NK-92 treated with Interleukin-12 subunit alpha and Interleukin-12 subunit beta, amount 100 ng/mL, for 24 hours (cell line): Measurements from ENCODE around the gene SYNM.

Source experiments
- DNase-seq: peaks from one replicate; lab custom pipeline; 2025; lab: John Stamatoyannopoulos, UW

SYNM gene

GRCh38 chr15:99168601-99169580 is 64.0 kb downstream of the SYNM start:
- no peak for DNase-seq

GRCh38 chr15:99169769-99170311 is 65.0 kb downstream of the SYNM start:
- DNase-seq, result no peak

GRCh38 chr15:99170476-99171065 is 65.7 kb downstream of the SYNM start:
- no peak for DNase-seq

- DNase-seq, result no peak
Measured at GRCh38 chr15:99172171-99172570, 67.3 kb downstream of the SYNM start.

- no peak for DNase-seq
Measured at GRCh38 chr15:99172989-99173388, 68.1 kb downstream of the SYNM start.

- no peak for DNase-seq
Measured at GRCh38 chr15:99174567-99175395, 69.9 kb downstream of the SYNM start.

GRCh38 chr15:99176757-99177156 is 71.9 kb downstream of the SYNM start:
- no peak for DNase-seq

GRCh38 chr15:99177679-99178078 is 72.8 kb downstream of the SYNM start:
- DNase-seq, result no peak

GRCh38 chr15:99180086-99180963 is 75.4 kb downstream of the SYNM start:
- DNase-seq, result no peak

- DNase-seq, result no peak
Measured at GRCh38 chr15:99180964-99181306, 76.1 kb downstream of the SYNM start.

- no peak for DNase-seq
Measured at GRCh38 chr15:99181545-99181971, 76.7 kb downstream of the SYNM start.

GRCh38 chr15:99182791-99183190 is 77.9 kb downstream of the SYNM start:
- no peak for DNase-seq
